T-helper 1 cell (primary cell): ENCODE data around the gene DLX6.

Experiments used
- DNase-seq, 5 donors: peaks; one replicate each; pipeline ENCODE4 v3.0.0-alpha.2; 2012 to 2020

DLX6 gene

DNA sequence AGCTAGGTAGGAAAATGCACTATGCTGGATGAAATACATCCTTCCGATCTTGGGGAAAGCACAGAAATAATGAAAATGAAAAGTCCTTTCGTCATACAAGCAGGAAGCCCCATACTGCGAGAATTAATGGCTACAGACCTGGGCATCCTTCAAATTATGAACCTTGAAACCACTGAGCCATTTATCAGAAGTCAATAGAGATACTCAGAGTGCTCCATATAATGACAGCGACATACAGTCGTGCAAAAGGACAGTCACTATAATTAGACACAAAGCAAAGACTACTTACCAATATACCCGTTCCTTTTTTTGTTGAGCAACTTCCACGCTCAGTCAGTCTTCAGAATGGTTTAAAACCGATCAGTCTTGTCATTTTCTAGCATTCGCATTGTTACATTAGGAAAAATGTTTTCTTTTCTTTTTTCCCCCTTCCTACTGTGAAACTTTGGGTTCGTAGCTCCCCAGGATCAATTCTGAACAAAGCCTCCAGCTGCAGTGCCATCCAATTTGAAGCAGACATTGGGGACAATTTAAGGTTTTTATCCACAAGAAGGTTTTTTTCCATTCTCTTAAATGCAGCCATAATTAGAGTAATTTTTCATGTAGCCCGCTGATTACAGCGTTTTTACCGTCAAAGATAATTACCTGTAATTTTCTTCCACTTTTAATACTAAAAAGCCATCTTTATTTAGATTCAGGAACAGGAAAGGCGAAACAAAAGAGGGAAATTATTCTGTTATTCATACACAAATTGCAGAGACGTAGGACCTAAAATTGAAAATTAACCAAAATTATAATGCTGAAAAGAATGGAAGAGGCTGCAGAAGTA lies 6.4 kb downstream of the DLX6 start:
- DNase-seq = no peak

DNA sequence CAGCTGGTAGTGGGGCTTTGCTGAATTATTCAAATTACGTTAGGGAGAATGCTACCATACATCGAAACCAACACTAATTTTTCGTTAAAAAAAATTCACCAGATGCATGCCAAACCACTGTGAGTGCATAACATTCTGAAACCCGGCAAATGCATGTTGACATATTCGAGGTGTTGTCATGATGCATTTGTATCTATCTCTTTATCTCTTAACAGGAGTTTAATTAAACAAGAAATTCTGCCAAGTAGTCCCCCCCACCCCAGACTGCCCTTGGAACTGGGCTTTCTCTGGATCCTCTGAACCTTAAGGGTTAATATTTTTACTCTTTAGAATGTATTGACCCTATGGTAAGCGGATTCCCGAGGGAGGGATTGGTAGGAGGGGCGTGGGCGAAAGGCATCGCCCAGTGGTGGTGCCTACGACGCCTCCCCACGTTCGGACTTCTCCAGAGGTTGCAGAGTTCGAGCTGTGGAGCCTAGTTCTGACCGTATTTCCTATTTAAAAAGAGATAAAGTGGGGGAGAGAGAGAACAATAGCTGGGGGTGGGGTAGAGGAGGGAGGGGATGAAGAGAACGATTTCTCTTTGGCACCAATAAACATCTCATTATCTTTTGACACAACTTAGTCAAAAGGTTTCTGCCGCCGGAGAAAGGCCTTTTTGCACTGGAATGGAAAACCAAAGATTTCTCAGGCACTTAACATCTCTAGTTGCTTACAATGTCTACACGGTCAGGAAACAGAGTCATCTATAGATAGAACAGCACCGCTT lies 7.2 kb downstream of the DLX6 start:
- DNase-seq = no peak

DNA sequence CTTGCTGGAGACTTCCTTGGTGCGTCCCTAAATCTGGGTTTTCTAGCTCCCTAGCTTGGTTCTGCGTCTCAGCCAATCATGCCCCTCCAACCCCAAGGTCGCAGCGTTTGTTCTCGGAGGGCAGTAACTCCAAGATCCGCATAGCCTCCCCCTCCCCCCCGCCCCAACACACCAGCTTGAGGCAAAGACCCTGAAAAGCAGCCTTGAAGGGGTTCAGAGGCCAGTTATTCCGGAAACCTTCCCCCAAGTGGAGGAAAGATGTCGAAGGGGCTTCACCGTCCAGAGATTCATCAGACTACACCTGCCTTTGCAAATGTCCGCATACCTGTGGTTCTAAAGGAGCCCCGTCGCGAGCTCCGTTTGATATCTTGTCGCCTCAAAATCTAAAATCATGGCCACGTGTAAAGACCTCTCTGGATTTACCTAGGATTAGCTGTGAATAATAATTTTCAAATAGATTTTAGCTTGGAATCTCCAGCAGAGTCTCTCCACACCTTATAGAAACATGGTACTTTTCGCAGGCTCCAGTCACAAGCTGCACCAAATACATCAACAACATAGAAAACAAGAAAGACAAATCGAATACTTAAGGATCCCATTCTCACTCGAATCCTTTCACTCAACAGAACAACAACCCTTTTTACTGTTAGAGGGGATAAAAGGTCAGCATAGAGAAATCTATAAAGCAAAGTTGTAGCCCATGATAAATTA lies 7.9 kb downstream of the DLX6 start:
- DNase-seq = no peak

DNA sequence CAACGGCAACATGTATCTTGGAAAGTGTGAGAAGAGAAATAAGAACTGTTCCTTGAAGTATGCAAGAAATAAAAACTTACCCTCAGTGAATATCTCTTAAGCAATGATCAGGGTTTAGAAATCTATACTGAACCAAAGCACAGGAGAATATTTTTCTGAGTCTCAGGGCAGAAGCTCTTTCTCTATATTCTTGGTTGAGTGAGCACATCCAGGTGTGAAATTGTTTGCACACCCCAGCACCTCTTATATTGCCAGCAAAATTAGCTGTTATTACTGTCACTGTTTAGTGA lies 8.4 kb downstream of the DLX6 start:
- DNase-seq = no peak

DNA sequence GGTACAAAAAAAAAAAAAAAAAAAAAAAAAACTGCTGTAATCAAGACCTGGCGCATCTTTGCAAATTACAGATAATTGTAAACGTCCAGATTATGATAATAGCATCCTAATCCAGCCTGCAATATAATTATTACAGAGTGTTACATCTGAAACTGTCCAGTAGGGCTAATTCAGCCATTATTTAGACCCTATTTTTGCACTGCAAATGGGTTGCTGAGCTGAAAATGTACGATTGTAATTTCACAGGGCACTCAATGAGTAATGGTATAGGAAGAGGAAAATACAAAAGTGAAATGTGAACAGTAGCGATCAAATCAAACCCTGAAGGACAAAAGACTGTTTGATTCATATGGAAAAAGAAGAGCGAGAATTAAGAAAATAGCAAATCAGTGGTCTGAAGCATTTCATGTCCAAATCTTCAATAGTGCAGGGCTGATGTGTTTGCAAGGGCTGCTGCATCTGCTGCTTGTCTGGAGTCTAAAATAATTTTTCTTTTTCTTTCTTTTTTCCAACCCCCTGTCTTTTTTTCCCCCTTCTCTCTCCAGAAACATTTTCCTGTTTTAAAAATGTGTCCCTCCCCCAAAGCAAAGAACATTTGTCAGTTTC lies 8.9 kb downstream of the DLX6 start:
- DNase-seq = no peak

DNA sequence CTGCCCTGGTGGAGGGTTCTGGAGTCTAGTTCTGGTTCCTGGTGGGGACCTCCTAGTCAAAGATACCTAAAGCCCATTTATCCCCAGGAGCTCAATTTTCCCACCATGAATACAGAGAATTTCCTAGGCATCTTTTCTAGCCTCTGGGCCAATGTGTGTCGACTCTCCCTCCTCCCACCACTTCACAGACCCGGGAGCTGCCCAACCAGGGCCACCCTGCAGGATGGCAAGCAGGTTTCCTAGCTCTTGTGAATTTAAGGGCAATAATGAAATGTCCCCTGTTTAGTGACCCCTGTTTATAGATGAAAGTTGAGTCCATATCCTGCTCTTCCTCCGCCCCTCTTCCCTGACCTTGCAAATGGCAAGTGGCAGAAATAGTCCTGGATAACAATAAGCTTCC lies 9.9 kb downstream of the DLX6 start:
- DNase-seq = no peak

DNA sequence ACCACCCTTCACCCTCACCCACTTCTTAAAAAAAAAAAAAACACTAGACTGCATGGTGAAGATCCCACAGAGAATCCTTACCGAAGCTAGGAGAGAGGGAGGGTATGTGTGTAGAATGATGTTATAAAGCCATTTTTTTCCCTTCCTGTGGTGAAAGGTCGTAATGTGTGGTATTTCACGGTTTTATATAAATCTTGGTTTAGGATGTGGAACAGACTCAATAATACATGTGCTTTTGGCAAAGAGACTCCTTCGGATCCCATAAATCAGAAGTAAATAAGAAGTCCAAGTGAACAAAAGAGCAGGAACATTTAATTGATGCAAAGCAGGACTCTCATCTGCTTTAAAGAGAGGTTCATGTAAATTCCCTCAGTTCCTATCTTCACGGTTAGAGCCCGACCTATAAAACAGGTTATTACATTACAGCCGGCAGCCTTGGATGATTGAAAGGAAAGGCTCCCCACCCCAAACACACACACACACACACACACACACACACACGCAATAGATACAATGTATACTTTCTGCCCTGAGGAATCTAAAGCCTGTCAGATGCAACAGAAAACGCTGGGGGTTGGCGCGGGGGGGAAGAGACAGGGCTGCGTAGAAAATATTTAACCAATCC lies 10.5 kb downstream of the DLX6 start:
- no peak for DNase-seq

DNA sequence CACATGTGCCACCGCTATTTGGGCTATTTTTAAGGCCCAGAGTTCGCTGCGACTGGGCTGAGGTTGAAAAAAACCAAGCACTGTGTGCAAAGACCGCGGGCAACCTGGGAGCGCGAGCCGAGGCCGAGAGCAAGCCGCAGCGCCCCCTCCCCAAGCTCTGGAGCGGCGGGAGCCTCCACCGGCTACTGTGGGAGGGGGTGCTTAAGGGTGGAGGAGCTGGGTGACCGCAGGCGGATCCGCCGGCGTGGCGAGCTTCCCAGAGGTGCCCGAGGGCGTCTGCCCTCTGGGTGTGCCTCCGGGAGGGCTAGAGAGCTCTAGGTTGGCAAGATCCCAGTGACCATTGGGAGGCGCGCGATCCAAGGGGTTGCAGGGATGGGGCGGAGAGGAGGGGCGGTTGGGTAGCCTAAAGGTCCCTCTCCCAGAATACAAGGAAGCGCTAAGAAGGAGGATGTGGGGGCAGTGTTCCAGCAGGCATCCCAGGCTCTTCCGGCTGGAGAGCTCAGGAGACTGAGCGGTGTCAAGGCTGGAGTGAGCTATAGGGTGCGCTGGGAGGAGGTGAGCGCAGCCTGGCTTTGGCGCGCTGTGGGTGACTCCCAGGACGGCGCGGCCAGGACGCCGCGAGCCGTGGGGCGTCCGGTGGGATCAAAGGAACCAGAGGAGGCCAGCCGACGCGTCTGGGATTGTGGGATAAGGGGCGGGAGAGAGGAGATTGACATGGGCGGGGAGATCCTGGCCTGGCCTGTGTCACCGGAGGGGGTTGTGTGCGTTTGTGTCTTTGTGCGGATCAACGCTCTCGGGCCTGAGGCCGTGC lies 11.2 kb downstream of the DLX6 start:
- no peak for DNase-seq

DNA sequence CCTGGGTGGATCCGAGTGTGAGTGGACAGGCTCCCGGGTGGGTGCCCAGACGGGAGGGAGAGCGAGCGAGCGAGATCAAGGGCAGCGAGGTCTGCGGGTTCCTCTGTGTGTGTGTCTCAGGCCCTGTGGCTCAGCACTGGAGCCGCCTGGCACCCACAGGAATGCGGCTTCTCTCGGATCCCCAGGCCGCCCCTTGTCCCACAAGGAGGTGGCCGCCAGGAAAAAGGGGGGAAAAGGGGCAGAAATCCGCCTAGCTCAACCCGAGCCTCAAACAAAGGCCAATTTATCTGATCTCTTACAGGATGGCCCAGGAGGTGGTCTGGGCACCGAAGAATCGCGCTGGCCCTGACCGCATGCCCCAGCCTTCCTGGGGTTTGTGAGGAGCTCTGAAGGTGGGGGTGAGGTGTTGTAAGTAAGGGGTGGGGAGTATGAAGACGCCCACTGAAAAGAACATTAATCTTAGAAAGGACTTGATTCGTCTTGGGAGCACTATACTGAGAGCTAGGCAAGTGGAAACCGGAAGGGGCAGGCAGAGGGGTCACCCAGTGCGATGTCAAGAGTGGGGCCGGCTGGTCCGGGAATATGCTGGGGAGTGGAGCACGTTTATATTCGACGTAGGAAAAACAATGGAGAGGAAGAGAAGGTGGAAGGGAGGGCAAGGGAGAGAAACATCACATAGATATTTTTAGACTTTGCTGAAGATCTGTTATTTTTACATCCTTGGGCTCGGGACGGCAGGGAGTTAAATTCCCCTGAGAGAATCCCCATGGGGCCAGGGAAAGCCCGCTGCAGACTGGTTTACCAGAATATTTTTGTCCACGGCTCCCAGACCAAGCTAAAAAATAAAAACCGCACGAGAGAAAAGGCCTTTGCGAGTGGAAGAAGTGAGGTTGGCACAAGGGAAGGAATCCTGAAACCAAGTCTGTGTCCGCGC lies 12.1 kb downstream of the DLX6 start:
- no peak for DNase-seq

DNA sequence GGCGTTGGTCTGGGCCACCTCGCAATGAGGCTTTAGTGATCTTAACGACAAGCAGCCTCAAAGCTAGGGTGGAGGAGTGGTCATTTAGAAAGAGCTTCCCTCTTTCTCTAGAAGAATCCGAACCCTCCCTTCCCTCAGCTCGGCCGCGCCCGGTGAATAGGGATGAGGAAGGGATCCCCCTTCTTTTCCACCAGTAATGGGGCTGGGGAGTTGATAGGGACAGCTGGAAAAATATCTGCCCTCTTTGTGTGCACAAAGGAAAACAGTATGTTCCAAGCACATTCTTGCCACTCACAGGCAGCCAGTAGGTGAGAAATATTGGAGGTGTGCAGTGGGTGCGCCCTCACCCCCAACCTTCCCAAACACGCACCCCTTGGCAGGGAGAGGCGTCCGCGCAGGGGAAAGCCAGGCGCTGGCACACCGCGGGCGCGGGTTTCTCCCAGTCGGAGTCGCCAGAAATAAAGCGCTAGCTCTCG lies 12.8 kb downstream of the DLX6 start:
- DNase-seq = no peak

DNA sequence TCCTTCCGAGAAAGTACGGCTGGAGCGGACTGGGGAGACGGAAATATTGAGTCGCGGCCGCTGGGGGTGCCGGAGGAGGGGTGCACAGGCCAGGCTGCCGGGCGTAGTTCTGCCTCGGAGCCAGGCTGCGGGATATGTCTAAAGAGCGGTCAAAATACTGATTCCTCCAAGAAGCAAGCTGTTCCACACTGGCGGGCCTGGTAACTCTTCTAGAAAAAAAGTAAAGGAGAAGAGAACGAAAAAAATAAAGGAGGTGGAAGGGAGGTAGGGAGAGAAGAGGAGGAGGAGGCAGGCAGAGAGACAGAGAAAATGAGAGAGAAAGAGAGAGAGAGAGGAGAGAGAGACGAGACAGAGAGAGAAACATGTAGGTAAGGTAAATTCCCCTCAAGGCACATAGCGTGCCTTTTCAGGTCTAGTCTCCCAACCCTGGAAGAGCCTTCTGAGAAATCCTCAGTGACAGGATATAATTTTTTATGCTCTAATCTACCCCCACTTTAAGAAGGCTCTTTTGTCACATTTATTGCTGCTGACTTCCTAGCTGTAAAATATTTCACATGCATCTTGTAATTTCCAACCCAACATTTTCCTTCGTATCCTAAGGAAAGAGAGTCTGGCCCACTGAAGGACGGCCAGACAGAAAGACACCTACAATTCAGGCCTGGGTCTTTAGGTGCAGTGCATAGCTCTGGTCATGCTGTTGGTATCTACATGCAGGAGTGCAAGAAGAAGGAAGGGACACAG lies 13.6 kb downstream of the DLX6 start:
- DNase-seq = no peak

DNA sequence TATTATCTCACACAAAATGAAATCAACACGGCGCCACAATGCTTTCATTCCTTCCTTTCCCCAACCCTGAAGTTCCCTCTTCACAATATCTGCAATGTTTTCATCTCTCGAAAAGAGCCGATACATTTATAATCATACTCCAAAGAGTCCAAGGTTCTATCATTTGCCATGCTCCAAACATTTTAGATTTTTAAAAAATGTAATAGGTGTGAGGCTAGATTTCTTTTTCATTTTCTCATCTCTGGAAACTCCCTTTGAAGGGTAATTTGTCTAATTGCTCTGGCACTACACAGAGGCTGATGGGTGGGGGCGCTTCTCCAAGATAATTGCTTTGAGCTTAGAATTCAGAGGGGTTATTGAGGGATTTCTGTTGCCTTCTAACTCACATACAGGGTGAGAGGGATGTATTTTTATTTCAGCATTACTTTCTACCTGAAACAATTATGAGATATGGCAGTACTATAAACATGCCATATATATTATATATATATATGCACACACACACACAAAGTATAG lies 14.4 kb downstream of the DLX6 start:
- no peak for DNase-seq

DNA sequence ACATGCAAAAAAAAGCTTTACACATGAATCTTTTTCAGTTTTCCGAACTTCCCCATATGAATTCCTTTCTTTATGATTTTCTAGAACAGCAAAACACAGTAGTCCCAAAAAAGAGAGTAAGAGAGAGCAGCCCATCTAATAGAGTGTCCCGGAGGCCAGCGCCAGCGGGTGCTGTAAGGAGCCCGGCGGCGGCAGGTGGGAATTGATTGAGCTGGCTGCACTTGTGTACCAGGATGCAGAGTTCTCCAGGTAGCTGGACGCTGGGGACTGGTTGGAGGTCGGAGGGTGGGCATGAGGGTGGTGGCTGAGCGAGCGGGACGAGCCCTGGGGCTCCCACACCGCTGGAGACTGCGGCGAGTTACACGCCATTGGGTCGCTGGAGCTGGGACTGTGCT lies 15.2 kb downstream of the DLX6 start:
- no peak for DNase-seq

DNA sequence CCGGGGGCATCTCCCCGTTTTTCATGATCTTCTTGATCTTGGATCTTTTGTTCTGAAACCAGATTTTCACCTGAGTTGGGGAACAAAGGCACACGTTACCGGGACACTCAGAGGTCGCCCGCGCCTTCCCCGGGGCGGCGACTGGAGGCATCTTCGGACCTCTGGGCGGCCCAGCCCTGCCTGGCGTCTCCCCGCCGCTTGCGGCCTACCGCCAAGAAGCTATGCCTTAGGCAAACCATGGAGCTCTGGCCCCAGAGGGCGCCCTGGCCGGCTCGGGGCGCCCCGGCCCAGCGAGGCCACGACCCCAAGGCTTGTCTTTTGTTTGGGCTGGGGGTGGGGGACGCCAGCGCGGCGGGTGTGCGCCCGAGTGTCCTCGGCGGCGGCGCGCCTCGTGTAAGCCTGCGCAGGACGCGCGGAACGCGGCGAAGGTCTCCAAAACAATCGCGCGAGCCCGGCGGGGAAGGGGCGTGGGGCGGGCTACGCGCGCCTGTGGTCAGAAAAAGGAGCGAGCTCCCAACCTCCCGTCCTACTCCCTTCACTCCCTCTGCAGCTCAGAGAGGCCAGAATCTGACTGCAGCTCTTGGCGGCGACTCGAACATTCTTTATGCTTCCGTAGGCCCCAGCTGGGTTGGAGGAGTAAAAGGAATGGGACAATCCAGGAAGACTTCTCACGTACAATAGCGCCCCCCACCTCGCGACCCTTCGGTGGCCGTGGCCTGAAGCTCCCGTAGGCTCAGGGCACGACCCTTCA lies 15.8 kb downstream of the DLX6 start:
- DNase-seq = no peak

DNA sequence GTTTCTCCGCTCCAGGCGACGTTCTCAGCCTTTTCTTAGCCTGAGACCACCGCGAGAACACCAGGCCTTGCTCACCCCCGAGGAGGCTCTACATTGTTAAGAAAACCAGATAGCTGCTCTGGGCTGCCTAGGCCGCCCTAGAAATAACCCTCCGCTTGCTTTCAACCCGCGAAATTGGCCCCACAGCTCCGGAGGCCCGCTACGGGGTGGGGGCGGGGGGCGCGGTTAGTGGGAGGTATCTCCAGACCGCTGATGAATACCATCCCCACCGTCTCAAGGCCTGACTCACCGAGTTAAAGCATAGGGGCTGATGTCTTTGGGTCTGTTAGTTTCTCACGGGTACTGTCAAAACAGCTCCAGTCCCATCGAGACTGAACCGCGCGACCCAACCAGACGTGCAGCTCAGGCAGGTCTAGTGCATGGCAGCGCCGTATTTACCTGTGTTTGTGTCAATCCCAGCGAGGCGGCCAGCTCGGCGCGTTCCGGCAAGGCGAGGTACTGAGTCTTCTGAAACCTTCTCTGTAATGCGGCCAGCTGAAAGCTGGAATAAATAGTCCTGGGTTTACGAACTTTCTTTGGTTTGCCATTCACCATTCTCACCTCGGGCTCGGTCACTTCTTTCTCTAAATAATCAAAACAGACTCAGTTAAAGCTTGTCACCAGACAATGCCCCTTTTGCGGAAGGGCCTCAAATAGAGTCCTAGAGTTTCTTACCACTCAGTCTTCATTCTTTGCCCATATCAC lies 16.6 kb downstream of the DLX6 start:
- DNase-seq = no peak

DNA sequence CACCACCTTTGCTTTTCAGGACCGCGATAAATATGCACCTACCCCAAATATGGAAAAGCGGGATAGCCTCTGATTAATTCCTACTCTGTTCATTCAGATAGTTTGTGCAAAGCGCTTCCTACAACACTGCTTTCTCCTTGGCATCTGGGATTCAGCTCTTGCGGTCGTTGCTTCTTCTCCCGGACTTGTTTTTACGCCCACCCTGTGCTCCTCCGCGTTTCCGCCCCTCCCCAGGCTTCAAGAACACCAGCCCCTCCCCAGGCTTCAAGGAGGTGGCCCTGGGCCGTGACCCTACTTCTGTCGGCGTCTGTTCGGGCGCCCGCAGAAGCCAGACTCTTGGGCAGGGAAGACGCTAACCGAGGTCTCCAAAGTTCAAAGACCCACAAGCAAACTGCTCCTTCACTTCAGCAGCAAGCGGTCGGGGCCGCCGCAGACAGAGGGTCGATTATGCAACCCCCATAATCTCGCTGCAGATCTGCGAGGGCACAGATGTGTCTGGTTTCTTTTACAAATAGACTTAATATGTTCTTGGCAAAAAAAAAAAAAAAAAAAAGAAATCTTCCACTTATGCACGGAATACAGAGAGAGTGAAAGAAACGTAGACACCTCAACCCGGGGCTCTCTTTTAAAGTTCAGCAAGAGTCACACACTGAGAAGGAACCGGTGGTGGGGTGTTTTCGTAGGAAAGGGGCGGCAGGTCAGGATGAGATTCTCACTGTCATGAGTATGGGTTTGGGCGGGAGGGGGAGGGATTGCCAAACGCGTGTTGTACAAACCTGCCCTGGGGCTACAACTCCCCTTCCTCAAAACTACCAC lies 17.3 kb downstream of the DLX6 start:
- DNase-seq = no peak
